Fibroblast of gingiva (primary cell): ENCODE measurements around the gene NANOGP8.
"Not testable (repeated sequence)": the region's sequence is repeated elsewhere in the genome, so short reads cannot be mapped to it uniquely, and the experiment has no call there.

Experiments used
- DNase-seq: peaks from one replicate; pipeline ENCODE4 v3.0.0-alpha.2; 2011; ENCODE audit warnings: low read depth

NANOGP8 gene, protein sequence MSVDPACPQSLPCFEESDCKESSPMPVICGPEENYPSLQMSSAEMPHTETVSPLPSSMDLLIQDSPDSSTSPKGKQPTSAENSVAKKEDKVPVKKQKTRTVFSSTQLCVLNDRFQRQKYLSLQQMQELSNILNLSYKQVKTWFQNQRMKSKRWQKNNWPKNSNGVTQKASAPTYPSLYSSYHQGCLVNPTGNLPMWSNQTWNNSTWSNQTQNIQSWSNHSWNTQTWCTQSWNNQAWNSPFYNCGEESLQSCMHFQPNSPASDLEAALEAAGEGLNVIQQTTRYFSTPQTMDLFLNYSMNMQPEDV

DNA sequence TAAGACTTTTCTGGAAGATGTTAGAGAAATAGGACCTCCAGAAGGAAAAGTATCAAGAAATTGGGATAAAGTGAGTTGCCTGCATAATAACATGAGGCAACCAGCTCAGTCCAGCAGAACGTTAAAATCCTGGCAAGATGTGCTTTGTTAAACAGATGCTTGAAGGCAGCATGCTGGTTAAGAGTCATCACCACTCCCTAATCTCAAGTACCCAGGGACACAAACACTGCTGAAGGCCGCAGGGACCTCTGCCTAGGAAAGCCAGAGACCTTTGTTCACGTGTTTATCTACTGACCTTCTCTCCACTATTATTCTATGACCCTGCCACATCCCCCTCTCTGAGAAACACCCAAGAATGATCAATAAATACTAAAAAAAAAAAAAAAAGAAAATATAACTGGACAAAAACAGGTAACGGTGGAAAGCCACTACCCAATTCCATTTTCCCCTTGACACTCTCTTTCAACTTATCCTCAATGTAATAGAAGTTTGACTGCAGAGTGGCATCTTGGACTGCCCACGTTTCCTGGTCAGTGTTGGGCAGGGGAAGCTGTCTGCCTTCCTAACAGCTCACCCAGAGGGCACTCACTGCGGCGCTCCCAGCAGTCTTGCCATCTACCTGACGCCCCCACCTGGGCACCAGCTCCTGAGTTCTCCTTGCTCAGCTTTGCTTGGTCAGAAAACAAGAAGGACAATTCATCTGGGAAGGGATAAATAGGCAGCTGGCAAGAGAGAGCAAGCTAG, at the start of gene NANOGP8:
Gene NANOGP8, minus strand, starts transcription at position 120 of the 744 bp plus-strand sequence. CDS start 185 bp downstream, outside the sequence.
- not testable (repeated sequence) for DNase-seq

DNA sequence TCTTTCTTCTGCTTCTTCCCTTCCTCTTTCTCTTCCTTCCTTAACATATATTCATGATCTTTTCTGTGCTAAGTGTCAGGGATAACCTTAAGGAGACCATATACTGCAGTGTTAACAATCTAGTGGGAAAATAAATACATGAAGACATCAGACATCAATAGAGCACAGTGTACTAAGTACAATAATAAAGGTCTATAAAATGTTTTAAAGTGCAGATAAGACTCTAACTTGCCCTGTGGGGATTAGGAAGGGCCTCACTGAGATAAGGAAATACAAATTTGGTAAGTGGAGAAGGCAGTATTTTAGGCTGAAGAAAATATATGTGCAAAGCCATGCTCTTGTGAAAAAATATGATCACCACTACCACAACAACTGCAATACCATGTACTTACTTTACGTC, 49.2 kb upstream of the NANOGP8 start:
- no peak for DNase-seq

DNA sequence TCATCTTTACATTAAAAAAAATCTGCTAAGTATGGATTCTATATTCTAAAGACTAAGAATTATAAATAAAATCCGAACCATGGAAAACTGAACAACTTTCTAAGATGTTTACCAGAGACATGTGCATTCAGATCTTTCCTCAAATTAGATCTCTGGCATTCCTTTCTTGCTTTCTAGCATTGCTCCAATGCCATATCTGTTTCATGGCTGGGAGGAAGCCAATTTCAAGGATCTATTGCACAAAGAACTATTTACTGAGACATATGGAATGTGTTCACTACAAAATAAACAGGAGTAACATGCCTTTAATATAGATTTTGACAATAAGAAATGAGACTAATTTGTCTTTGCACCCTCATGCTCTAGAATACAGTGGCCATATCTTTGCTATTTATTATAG, 45.1 kb upstream of the NANOGP8 start:
- DNase-seq, result peak; percentile 79

DNA sequence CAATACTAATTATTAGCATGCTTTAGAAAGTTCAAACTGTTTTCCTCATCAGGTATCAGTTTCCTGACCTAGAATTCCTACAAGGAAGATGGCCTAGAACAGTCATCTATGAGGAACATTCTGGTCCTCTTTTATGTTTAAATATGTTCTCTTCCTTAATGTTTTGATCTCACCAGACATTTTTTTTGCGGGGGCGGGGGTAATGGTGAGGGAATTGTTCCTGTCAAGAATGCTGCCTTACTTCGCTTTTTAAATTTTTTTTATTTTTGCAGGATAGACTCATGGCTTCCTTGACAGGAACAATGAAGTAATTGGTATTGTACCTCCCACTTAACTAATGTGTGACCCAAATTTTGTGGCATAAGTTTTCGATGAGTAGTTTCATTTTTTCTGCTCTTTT, 44.3 kb upstream of the NANOGP8 start:
- no peak for DNase-seq

DNA sequence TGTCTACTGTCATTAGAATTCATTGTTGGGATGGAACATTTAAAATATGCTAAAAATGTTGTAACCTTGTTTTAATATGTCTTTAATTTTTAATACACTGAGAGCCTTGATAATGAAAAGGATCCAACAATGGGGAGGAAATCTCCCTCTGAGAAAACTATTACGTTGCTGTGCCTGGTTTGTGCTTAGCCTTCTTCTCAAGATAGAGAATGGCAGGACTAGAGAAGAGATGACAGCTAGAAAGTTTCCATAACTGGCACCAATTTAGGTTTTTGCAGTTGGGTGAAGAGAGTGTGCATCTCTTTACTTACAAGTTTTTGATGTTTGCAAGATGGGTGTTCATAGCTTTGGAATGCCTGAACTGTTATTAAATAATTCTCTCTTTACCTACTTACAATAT, 42.6 kb upstream of the NANOGP8 start:
- no peak for DNase-seq

DNA sequence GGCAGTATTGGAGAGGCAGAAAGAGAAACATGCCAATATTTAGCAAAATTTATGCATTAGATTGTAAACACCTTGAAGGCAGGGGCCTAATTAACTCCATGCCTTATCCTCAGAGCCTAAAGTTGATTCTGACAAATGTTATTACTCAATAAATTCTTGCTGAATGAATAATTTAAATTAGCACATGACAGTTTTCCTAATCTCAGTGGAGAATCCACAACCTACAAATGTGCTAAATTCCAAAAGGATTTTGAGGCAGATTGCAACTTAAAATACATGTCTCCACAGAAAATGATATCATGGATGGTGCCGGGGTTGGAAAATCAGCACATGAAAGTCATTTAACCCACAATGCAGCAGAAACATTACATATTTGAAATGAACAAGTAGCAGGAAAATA, 41.1 kb upstream of the NANOGP8 start:
- no peak for DNase-seq

DNA sequence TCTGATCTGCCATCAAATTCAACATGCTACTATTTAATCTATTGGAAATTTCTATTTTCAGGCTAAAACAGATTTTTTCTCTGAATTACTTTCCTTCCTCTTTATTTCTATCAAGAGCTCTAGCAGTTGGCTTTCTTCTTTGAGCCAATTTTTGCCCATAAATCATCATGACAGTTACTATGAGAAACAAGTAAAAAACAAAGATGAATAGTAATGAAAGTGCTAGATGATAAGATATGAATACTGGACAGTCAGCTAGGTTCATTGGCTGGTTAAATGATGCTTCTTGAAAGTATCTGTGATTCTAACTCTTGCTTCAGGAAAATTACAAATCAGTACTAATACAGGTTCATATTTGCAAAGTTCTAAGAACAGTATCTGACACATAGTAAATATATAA, 38.6 kb upstream of the NANOGP8 start:
- no peak for DNase-seq

DNA sequence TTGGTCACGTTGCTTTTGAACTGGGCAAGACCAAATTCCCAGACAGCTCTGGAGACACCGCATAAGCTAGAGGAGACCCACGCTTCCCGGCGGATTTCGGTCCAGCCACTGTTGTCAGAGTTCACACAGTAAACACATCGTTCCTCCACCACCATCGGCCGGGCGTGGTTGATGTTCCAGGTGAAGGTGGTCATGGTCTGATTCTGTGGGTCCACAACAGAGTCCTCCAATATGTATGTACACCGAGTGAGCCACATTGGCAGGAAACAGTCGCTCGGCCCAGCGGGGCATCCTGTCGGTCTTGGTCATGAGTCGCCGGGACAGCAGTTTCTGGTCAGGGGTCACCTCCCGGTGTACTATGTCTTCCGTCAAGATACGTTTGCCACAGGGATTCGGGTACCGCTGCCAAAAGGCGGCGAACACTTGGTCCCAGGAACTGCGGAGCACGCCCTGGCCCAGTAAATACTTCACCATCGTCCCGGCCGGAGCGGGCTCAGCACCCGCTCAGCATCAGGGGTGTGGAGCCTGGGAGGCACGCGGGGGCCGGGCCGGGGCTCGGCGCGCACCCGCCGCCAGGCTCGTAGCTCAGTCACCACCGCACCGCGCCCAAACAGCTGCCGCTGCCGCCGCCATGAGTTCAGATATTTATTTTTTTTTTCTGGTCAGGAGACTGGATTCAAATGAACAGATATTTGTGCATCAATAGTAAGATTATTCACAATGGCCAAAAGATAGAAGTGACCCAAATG, 36.7 kb upstream of the NANOGP8 start:
- no peak for DNase-seq

DNA sequence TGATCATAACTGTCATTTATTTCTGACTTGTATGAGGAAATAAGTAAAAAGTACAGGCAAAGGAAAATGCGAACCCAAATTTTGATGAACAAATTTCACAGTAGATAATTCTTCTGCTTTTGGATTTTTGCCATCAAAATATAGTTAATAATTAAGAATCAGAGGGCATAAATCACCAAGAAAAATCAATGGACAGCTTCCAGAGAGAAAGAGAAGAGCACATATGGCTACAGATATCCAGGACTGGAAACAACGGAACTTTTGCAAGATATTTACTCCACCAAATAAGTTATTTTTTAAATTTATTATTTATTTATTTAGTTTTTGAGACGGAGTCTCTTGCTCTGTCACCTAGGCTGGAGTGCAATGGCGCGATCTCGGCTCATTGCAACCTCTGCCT, 35.1 kb upstream of the NANOGP8 start:
- DNase-seq, result no peak

DNA sequence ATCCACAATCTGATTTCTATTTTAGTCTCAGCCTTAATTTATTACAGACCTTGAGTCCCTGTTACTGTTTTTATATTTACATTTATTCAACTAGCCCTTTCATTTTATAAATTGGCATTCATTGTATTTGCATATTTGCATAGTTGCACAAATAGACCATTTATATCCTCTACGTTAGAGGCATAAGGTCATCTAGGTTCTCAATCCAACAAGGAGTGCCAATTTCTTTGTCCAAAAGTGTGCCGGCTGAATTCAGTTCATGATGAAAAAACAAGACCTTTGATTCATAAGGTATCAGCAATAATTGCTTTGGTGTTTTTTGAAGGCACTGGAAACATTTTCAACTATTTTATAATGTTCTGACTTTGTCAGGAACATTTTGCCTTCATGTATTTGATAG, 33.9 kb upstream of the NANOGP8 start:
- DNase-seq, result no peak

DNA sequence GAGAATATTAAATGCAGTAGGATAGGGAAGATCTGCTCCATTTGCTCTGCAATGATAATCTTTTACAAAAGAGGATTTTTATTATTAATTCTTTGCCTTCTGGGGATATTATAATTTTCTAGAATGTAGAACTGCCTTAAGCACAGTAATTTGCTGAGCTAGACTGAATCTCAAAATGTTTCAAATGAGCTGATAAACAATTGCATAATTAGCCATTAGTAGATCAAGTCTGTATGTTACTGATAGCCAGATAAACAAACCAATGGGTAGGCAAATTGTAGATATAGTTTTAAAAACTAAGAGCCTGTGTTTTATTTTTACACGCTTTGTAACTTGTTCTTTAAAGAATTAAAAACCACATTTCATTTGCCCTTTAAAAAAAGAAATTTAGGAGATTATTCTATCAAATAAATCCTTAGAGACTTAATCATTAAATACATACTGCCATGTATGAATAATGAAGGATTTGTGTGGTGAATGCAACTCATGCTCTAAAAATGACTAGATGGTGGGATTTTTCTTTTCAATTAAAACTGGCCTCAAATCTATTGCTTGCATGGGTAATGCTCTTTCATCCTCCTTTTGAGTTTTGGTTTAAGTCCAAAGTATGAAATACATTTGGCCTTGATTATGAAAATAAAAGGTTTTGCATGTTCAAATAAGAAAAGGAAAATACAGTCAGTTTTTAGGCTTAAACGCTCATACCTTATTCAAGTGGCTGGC, 32.6 kb upstream of the NANOGP8 start:
- DNase-seq, result peak; percentile 12

DNA sequence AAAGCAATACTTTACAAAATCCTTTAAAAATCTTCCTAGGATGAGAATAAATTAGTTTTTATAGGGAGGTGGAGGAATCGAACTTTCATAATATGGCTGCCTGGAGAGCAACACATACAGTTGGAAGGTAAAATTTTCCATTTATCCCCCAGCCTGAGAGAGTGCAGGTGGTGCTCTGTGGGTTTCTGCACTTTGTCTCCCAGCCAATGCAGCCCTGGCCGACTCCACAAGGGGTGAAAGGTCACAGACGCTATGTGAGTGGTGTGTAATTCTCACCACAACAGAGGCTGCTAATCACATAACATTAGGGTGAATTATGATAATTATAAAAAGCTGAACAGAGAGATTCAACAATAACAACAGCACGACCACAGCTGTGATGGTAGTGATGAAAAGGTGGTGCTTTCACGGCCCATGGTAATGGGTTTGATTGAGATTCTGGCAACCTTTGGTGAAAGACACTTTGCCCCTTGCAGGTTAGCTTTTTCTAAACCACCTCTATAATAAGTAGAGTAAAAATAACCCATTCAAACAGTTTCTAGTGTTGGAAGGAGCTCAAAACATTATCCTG, 30.1 kb upstream of the NANOGP8 start:
- no peak for DNase-seq

DNA sequence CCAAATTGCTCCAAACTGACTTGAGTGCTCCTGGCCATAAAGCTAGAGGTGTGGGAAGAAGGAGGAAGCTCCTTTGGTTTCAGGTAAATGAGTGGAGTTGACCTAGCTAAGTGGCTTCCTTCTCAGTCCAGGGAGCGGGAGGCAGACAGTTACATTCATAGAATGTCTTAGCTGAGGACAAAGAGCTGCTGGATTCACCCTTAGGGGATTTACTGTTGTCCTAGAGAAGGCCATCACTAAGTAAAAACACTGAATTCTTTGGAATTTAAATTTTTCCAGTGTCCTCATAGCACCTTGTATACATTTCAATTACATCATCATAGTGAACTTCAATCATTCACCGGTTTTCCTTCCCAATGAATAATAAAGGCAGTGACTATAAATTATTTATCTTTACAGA, 27.3 kb upstream of the NANOGP8 start:
- no peak for DNase-seq

DNA sequence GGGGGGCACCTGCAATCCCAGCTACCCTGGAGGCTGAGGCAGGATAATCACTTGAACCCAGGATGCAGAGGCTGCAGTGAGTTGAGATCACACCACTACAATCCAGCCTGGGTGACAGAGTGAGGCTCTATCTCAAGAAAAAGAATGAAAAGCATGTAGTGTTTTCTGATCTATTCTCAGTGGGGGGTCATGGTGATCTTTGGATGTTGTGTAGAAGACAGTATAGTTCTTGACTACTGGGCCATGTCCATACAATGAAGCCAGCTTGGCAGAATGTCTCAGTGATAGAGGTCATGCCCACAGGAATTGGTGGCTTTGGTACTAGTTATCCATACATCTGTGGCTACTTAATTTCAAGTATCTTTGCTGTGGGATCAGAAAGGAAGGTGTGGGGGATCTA, 26.8 kb upstream of the NANOGP8 start:
- no peak for DNase-seq

DNA sequence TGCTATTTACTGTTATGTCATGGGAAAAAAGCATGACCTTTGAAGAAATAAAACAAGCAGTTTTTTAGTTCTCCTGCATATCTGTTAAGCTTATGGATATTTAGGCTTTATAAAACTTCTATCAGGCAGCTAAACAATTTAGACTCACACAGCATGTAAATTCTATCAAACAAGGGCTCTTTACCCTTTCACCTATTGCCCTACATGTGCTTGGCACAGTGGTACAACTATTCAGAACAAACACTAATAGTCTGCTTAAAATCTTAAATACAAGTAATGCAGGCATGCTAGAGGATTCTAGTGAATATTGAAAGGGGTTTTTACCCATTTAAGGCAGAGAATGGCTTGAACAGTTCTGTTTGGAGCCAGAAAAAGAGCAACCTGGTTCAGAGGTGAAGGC, 23.4 kb upstream of the NANOGP8 start:
- no peak for DNase-seq

DNA sequence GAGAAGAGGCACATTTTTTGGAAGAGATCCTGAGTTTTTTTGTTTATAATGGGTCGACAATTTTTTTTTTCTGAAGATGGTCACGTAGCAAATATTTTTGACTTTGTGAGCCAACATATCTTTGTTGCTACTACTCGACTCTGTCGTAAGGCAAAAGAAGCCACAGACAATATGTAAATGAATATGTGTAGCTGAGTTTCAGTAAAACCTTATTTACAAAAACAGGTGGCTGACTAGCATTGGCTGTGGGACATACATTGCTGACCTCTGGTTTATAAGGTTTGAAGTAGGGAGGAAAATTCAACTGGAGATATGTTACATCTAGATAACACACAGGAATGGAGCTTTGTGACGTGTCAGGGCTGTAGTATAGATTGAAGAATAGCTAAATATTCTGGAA, 22.5 kb upstream of the NANOGP8 start:
- DNase-seq, result no peak

DNA sequence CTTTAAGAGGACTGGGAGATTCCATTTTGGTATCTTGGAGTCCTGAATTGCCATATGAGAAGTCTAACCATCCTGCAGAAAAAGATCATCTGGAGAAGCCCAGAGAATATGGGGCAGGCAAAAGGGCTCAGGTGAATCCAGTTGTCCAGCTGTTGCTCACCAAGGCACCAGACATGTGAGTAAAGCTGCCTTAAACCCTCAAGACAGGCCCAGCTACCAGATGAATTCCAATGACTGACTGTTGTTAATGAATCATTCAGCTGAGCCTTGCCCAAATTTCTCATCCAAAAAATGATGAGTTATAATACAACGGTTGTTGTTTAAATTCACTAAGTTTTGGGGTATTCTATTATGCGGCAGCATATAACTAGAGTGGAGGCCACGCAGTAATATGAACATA, 22.0 kb upstream of the NANOGP8 start:
- no peak for DNase-seq

DNA sequence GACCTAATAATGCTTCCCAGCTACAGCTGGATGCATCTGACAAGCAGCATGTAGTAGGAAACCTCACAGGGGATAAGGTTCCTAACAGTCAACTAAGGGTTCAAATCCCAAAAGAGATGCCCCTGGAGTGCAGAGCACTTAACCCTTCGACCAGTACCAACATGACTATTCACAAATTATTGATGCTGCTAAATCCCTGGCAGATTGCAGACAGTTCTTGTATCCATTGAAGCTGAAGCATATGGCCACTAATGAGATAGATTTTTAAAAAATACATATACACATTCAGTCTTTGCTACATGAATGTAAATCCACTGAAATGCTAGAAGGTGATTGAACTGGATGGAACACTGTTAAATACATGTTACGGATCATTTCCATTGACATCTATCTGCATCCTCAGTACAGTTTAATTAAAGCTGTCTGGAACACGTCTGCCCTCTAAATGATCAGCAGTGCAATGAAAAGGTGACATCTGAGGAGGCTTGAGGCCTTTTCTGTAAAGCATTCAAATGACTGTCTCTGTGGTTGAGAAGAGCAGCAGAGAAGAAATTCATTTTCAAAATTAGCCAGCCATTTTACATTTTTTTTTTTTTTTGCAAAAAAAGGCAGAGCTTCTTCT, 19.5 kb upstream of the NANOGP8 start:
- DNase-seq, result no peak

DNA sequence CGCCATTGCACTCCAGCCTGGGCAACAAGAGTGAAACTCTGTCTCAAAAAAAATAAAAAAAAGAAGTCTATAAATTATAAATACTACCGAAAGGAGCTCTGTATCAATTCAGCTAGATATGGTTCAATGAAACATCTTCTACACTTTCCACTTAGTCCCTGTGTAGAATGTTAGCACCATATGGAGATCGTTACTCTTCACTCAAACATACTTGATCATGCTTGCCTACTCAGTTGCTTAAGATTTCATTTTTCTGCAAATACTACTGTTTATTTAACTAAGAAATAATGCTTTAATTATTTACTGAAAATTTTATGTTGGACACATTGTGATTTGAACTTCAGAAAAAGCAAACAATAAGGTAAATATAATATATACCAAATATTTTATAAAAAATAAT, 17.1 kb upstream of the NANOGP8 start:
- DNase-seq, result peak; percentile 19

DNA sequence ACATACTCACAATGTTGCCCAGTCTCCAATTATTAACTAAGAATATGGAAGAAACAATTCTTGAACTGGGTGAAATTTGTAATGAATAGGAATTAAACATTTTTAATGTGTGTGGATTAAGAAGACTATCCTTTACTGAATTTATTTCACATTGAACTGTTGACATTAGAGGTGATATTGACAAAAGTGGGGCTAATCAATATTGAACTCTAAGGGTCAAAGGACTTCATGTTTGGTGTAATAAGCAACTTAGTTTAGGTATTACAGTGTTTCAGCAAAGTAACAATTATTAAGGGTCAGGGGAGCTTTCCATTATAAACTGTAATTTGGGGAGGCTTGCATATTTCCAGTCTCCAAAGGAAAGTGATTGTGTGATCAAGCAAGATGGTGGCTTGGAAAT, 16.2 kb upstream of the NANOGP8 start:
- DNase-seq, result no peak

DNA sequence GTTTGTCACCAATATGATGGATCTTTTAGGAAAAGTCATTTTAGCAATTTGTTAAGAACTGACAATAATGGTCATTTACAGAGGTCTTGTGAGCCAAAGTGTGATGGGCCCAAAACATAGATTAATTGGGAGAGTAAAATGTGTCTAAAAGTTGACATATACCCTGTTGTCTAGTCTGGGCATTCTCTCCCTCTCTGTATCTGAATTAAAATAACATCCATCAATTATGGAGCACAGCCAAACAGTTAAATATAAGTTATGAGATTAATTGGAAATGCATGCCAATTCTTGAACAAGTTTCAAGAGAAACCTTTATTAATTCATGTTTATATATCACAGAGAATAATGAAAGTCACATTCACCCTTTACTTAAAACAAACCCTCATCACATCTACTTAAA, 13.6 kb upstream of the NANOGP8 start:
- DNase-seq, result no peak

DNA sequence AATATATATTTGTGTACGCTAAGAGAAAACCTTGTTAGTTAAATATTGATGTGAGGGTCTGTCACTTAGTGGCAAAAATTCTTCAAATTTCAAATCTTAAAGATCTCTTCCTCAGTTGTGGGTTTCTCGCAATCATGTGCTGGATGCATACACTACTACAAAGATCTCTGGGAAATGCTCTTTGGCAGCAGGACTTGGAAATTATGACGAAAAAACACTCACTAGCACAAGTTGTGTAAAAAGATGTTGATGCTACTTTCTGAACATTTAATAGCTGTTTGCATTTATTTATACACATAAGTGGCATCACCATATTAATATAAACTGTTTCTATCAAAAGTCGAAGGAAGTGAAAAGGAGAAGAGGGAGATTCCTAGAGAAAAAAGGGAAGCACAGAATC, 10.8 kb upstream of the NANOGP8 start:
- no peak for DNase-seq
